Measurements from ENCODE around the gene TMEM132C. TPM values are rescaled to one million over a fixed set of nuclear protein-coding genes. Genes with fewer than 3 reads are reported as not detected.

TMEM132C gene
- total RNA-seq, 1 experiment from 2014 or later = not detected

- H3K36me3 Mint-ChIP-seq = peaks cover 71% of the 10 kb centered on the region
- no peaks in the 10 kb centered on the region for H3K4me1 Mint-ChIP-seq
- ChIA-PET CTCF (no interaction called here), POLR2A (no interaction called here)
- TF ChIP-seq CBFB (CRISPR knock-in tag; IDR thresholded peaks at IDR 0.05; ENCODE audit: low read depth) (no peak), SOX15 (CRISPR knock-in tag; IDR thresholded peaks at IDR 0.05) (no peak), ZBTB21 (CRISPR knock-in tag; IDR thresholded peaks at IDR 0.05; ENCODE audit: borderline replicate concordance) (no peak), FOXK1 (CRISPR knock-in tag; IDR thresholded peaks at IDR 0.05) (no peak), PREB (CRISPR knock-in tag; IDR thresholded peaks at IDR 0.05; ENCODE audit: borderline replicate concordance) (no peak), MYBL2 (CRISPR knock-in tag; IDR thresholded peaks at IDR 0.05) (no peak), SMAD3 (CRISPR knock-in tag; IDR thresholded peaks at IDR 0.05; ENCODE audit: borderline replicate concordance) (no peak), ZNF423 (CRISPR knock-in tag; IDR thresholded peaks at IDR 0.05) (no peak), JAZF1 (CRISPR knock-in tag; IDR thresholded peaks at IDR 0.05) (no peak), ZNF219 (CRISPR knock-in tag; IDR thresholded peaks at IDR 0.05; ENCODE audit: borderline replicate concordance) (no peak), ZNF121 (CRISPR knock-in tag; IDR thresholded peaks at IDR 0.05) (no peak), RORB (CRISPR knock-in tag; IDR thresholded peaks at IDR 0.05) (no peak)
- TF ChIP-seq, protein P1, sequence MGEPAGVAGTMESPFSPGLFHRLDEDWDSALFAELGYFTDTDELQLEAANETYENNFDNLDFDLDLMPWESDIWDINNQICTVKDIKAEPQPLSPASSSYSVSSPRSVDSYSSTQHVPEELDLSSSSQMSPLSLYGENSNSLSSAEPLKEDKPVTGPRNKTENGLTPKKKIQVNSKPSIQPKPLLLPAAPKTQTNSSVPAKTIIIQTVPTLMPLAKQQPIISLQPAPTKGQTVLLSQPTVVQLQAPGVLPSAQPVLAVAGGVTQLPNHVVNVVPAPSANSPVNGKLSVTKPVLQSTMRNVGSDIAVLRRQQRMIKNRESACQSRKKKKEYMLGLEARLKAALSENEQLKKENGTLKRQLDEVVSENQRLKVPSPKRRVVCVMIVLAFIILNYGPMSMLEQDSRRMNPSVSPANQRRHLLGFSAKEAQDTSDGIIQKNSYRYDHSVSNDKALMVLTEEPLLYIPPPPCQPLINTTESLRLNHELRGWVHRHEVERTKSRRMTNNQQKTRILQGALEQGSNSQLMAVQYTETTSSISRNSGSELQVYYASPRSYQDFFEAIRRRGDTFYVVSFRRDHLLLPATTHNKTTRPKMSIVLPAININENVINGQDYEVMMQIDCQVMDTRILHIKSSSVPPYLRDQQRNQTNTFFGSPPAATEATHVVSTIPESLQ (CRISPR knock-in tag; IDR thresholded peaks at IDR 0.05) = no peak
- H3K9me3 Mint-ChIP-seq = peaks cover 75% of the 10 kb centered on the region
- H3K27me3 Mint-ChIP-seq (ENCODE audit: low read depth) = peaks cover 10% of the 10 kb centered on the region
- no peak overlapping the region for H3K27ac Mint-ChIP-seq
- no peak overlapping the region for H3K4me3 Mint-ChIP-seq
- ATAC-seq (no peak), DNase-seq (ENCODE audit: low spot score) (no peak)
These were observed 98.8 kb downstream of the TMEM132C start for GRCh38 chr12:128365651-128366231.

GRCh38 chr12:128367961-128368360 is 101.0 kb downstream of the TMEM132C start:
- ATAC-seq (no peak), DNase-seq (ENCODE audit: low spot score) (no peak)
- H3K27ac Mint-ChIP-seq = no peak overlapping the region
- H3K9me3 Mint-ChIP-seq = peaks cover 73% of the 10 kb centered on the region
- H3K4me1 Mint-ChIP-seq = no peaks in the 10 kb centered on the region
- H3K36me3 Mint-ChIP-seq = peaks cover 70% of the 10 kb centered on the region
- POLR2A ChIA-PET = no interaction called here
- CTCF ChIA-PET = no interaction called here
- H3K27me3 Mint-ChIP-seq (ENCODE audit: low read depth) = peaks cover 10% of the 10 kb centered on the region
- H3K4me3 Mint-ChIP-seq = no peak overlapping the region
- no peak for TF ChIP-seq NR1H2 (CRISPR knock-in tag; IDR thresholded peaks at IDR 0.05)
- TF ChIP-seq AR (CRISPR knock-in tag; IDR thresholded peaks at IDR 0.05) = no peak
- no peak for TF ChIP-seq MYBL2 (CRISPR knock-in tag; IDR thresholded peaks at IDR 0.05)
- TF ChIP-seq ZNF121 (CRISPR knock-in tag; IDR thresholded peaks at IDR 0.05) = no peak
- no peak for TF ChIP-seq FOXJ3 (CRISPR knock-in tag; IDR thresholded peaks at IDR 0.05; ENCODE audit: borderline replicate concordance)
- TF ChIP-seq USF1 (CRISPR knock-in tag; IDR thresholded peaks at IDR 0.05) = no peak
- TF ChIP-seq ZNF423 (CRISPR knock-in tag; IDR thresholded peaks at IDR 0.05) = no peak
- TF ChIP-seq ESRRA (CRISPR knock-in tag; IDR thresholded peaks at IDR 0.05; ENCODE audit: borderline replicate concordance) = no peak
- no peak for TF ChIP-seq CDX4 (CRISPR knock-in tag; IDR thresholded peaks at IDR 0.05; ENCODE audit: borderline replicate concordance)
- TF ChIP-seq, protein P2, sequence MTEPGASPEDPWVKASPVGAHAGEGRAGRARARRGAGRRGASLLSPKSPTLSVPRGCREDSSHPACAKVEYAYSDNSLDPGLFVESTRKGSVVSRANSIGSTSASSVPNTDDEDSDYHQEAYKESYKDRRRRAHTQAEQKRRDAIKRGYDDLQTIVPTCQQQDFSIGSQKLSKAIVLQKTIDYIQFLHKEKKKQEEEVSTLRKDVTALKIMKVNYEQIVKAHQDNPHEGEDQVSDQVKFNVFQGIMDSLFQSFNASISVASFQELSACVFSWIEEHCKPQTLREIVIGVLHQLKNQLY (CRISPR knock-in tag; IDR thresholded peaks at IDR 0.05) = no peak
- no peak for TF ChIP-seq SMAD4 (CRISPR knock-in tag; IDR thresholded peaks at IDR 0.05)
- TF ChIP-seq CREM (CRISPR knock-in tag; IDR thresholded peaks at IDR 0.05) = no peak
- TF ChIP-seq, protein P3, sequence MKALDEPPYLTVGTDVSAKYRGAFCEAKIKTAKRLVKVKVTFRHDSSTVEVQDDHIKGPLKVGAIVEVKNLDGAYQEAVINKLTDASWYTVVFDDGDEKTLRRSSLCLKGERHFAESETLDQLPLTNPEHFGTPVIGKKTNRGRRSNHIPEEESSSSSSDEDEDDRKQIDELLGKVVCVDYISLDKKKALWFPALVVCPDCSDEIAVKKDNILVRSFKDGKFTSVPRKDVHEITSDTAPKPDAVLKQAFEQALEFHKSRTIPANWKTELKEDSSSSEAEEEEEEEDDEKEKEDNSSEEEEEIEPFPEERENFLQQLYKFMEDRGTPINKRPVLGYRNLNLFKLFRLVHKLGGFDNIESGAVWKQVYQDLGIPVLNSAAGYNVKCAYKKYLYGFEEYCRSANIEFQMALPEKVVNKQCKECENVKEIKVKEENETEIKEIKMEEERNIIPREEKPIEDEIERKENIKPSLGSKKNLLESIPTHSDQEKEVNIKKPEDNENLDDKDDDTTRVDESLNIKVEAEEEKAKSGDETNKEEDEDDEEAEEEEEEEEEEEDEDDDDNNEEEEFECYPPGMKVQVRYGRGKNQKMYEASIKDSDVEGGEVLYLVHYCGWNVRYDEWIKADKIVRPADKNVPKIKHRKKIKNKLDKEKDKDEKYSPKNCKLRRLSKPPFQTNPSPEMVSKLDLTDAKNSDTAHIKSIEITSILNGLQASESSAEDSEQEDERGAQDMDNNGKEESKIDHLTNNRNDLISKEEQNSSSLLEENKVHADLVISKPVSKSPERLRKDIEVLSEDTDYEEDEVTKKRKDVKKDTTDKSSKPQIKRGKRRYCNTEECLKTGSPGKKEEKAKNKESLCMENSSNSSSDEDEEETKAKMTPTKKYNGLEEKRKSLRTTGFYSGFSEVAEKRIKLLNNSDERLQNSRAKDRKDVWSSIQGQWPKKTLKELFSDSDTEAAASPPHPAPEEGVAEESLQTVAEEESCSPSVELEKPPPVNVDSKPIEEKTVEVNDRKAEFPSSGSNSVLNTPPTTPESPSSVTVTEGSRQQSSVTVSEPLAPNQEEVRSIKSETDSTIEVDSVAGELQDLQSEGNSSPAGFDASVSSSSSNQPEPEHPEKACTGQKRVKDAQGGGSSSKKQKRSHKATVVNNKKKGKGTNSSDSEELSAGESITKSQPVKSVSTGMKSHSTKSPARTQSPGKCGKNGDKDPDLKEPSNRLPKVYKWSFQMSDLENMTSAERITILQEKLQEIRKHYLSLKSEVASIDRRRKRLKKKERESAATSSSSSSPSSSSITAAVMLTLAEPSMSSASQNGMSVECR (CRISPR knock-in tag; IDR thresholded peaks at IDR 0.05; ENCODE audit: borderline replicate concordance) = no peak

Data from WTC11 (cell line).